Measurements from ENCODE around the gene PSKH1.

Gene PSKH1

GRCh38 chr16:67865318-67865717 lies 27.7 kb upstream of the PSKH1 start:
- no peak for DNase-seq (ENCODE audit: low read depth, low spot score)

- no peak for DNase-seq (ENCODE audit: low read depth, low spot score)
Observed at GRCh38 chr16:67868290-67868689, 24.8 kb upstream of the PSKH1 start.

- no peak for DNase-seq (ENCODE audit: low read depth, low spot score)
Observed at GRCh38 chr16:67869653-67870052, 23.4 kb upstream of the PSKH1 start.

- no peak for DNase-seq (ENCODE audit: low read depth, low spot score)
Observed at GRCh38 chr16:67871256-67871655, 21.8 kb upstream of the PSKH1 start.

- no peak for DNase-seq (ENCODE audit: low read depth, low spot score)
Observed at GRCh38 chr16:67872131-67872630, 20.9 kb upstream of the PSKH1 start.

GRCh38 chr16:67872631-67873434 lies 20.2 kb upstream of the PSKH1 start, which contains the start of gene EDC4:
TSS of gene EDC4 (plus strand) at chr16:67873052. CDS start at chr16:67873262, 210 bp downstream.
- peak; percentile 81 for DNase-seq (ENCODE audit: low read depth, low spot score)

- no peak for DNase-seq (ENCODE audit: low read depth, low spot score)
Observed at GRCh38 chr16:67873435-67874370, 19.4 kb upstream of the PSKH1 start.

- no peak for DNase-seq (ENCODE audit: low read depth, low spot score)
Observed at GRCh38 chr16:67874372-67874771, 18.7 kb upstream of the PSKH1 start.

- DNase-seq (ENCODE audit: low read depth, low spot score) = no peak
Observed at GRCh38 chr16:67877064-67877463, 16.0 kb upstream of the PSKH1 start.

GRCh38 chr16:67878232-67878631 lies 14.8 kb upstream of the PSKH1 start:
- DNase-seq (ENCODE audit: low read depth, low spot score) = no peak

GRCh38 chr16:67878846-67879245 lies 14.2 kb upstream of the PSKH1 start:
- no peak for DNase-seq (ENCODE audit: low read depth, low spot score)

GRCh38 chr16:67879462-67879861 lies 13.6 kb upstream of the PSKH1 start:
- no peak for DNase-seq (ENCODE audit: low read depth, low spot score)

GRCh38 chr16:67879936-67880335 lies 13.1 kb upstream of the PSKH1 start:
- no peak for DNase-seq (ENCODE audit: low read depth, low spot score)

GRCh38 chr16:67880584-67880983 lies 12.5 kb upstream of the PSKH1 start:
- no peak for DNase-seq (ENCODE audit: low read depth, low spot score)

GRCh38 chr16:67881621-67882161 lies 11.4 kb upstream of the PSKH1 start:
- no peak for DNase-seq (ENCODE audit: low read depth, low spot score)

- no peak for DNase-seq (ENCODE audit: low read depth, low spot score)
Observed at GRCh38 chr16:67882374-67883145, 10.5 kb upstream of the PSKH1 start.

GRCh38 chr16:67883146-67883871 lies 9.7 kb upstream of the PSKH1 start:
- DNase-seq (ENCODE audit: low read depth, low spot score) = no peak

- peak; percentile 42 for DNase-seq (ENCODE audit: low read depth, low spot score)
Observed at GRCh38 chr16:67883872-67884261, 9.2 kb upstream of the PSKH1 start.

GRCh38 chr16:67884684-67885083 lies 8.4 kb upstream of the PSKH1 start, which contains the start of gene NRN1L:
TSS of gene NRN1L (plus strand) at chr16:67884885. CDS start at chr16:67884904, 19 bp downstream.
- no peak for DNase-seq (ENCODE audit: low read depth, low spot score)

GRCh38 chr16:67885545-67885944 lies 7.5 kb upstream of the PSKH1 start:
- DNase-seq (ENCODE audit: low read depth, low spot score) = no peak

Data from activated CD4-positive, CD25-positive, alpha-beta regulatory T cell treated with anti-CD3 and anti-CD28 coated beads, Interleukin-2, amount 50 U/mL, for 16 hours (primary cell).